Measurements from ENCODE around the gene CYTL1. TPM values are rescaled to one million over a fixed set of nuclear protein-coding genes. Genes with fewer than 3 reads are reported as not detected.
"Not testable (repeated sequence)": the region's sequence is repeated elsewhere in the genome, so short reads cannot be mapped to it uniquely, and the experiment has no call there.

CYTL1 gene
- total RNA-seq, 1 experiment from 2014 or later = 3.2 TPM

GRCh38 chr4:5003372-5003857, 15.8 kb downstream of the CYTL1 start:
- Mint-ChIP-seq H3K36me3 (no peaks in the 10 kb centered on the region), H3K4me3 (no peak overlapping the region), H3K9me3 (no peaks in the 10 kb centered on the region), H3K27ac (no peak overlapping the region), H3K27me3 (ENCODE audit: low read depth) (peaks cover 12% of the 10 kb centered on the region), H3K4me1 (no peaks in the 10 kb centered on the region)
- POLR2A ChIA-PET = no interaction called here
- ATAC-seq (no peak), DNase-seq (ENCODE audit: low spot score) (no peak)
- TF ChIP-seq ELF4 (CRISPR knock-in tag; IDR thresholded peaks at IDR 0.05; ENCODE audit: low read depth) (no peak), NFE2L1 (CRISPR knock-in tag; IDR thresholded peaks at IDR 0.05) (no peak)
- TF ChIP-seq, protein P1, sequence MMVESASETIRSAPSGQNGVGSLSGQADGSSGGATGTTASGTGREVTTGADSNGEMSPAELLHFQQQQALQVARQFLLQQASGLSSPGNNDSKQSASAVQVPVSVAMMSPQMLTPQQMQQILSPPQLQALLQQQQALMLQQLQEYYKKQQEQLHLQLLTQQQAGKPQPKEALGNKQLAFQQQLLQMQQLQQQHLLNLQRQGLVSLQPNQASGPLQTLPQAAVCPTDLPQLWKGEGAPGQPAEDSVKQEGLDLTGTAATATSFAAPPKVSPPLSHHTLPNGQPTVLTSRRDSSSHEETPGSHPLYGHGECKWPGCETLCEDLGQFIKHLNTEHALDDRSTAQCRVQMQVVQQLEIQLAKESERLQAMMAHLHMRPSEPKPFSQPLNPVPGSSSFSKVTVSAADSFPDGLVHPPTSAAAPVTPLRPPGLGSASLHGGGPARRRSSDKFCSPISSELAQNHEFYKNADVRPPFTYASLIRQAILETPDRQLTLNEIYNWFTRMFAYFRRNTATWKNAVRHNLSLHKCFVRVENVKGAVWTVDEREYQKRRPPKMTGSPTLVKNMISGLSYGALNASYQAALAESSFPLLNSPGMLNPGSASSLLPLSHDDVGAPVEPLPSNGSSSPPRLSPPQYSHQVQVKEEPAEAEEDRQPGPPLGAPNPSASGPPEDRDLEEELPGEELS (CRISPR knock-in tag; IDR thresholded peaks at IDR 0.05) = no peak
- CTCF ChIA-PET = no interaction called here

- CTCF ChIA-PET; H3K27ac Mint-ChIP-seq; DNase-seq (ENCODE audit: low spot score); H3K4me3 Mint-ChIP-seq; POLR2A ChIA-PET; H3K36me3 Mint-ChIP-seq; H3K4me1 Mint-ChIP-seq; ATAC-seq; H3K9me3 Mint-ChIP-seq: not testable (repeated sequence)
- peaks cover 12% of the 10 kb centered on the region for H3K27me3 Mint-ChIP-seq (ENCODE audit: low read depth)
These were observed 17.6 kb downstream of the CYTL1 start for GRCh38 chr4:5001641-5002040.

GRCh38 chr4:4996935-4997334, 22.3 kb downstream of the CYTL1 start:
- H3K9me3 Mint-ChIP-seq; POLR2A ChIA-PET; DNase-seq (ENCODE audit: low spot score); H3K27ac Mint-ChIP-seq; H3K36me3 Mint-ChIP-seq; ATAC-seq; H3K4me3 Mint-ChIP-seq; CTCF ChIA-PET: not testable (repeated sequence)
- Mint-ChIP-seq H3K4me1 (peaks cover 16% of the 10 kb centered on the region), H3K27me3 (ENCODE audit: low read depth) (peaks cover 20% of the 10 kb centered on the region)

GRCh38 chr4:4995908-4996265, 23.4 kb downstream of the CYTL1 start:
- ChIA-PET CTCF (interaction anchor here (0.9 kb wide), 1 partner anchor 10 kb away, joined by 3 read pairs; no protein-coding TSS in a partner anchor), POLR2A (no interaction called here)
- Mint-ChIP-seq H3K4me1 (peaks cover 16% of the 10 kb centered on the region), H3K36me3 (no peaks in the 10 kb centered on the region), H3K4me3 (no peak overlapping the region), H3K27ac (no peak overlapping the region), H3K9me3 (no peaks in the 10 kb centered on the region), H3K27me3 (ENCODE audit: low read depth) (peaks cover 20% of the 10 kb centered on the region)
- ATAC-seq (no peak), DNase-seq (ENCODE audit: low spot score) (no peak)
- TF ChIP-seq NFE2L1 (CRISPR knock-in tag; IDR thresholded peaks at IDR 0.05) = no peak
- TF ChIP-seq RELA (CRISPR knock-in tag; IDR thresholded peaks at IDR 0.05; ENCODE audit: borderline replicate concordance) = no peak
- TF ChIP-seq, protein P2, sequence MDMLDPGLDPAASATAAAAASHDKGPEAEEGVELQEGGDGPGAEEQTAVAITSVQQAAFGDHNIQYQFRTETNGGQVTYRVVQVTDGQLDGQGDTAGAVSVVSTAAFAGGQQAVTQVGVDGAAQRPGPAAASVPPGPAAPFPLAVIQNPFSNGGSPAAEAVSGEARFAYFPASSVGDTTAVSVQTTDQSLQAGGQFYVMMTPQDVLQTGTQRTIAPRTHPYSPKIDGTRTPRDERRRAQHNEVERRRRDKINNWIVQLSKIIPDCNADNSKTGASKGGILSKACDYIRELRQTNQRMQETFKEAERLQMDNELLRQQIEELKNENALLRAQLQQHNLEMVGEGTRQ (CRISPR knock-in tag; IDR thresholded peaks at IDR 0.05) = no peak
- TF ChIP-seq, protein P3, sequence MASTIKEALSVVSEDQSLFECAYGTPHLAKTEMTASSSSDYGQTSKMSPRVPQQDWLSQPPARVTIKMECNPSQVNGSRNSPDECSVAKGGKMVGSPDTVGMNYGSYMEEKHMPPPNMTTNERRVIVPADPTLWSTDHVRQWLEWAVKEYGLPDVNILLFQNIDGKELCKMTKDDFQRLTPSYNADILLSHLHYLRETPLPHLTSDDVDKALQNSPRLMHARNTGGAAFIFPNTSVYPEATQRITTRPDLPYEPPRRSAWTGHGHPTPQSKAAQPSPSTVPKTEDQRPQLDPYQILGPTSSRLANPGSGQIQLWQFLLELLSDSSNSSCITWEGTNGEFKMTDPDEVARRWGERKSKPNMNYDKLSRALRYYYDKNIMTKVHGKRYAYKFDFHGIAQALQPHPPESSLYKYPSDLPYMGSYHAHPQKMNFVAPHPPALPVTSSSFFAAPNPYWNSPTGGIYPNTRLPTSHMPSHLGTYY (CRISPR knock-in tag; IDR thresholded peaks at IDR 0.05) = no peak
- no peak for TF ChIP-seq FOXJ3 (CRISPR knock-in tag; IDR thresholded peaks at IDR 0.05; ENCODE audit: borderline replicate concordance)
- no peak for TF ChIP-seq NFYB (CRISPR knock-in tag; conservative IDR thresholded peaks at IDR 0.05; ENCODE audit: low read depth)
- no peak for TF ChIP-seq OVOL2 (CRISPR knock-in tag; IDR thresholded peaks at IDR 0.05; ENCODE audit: borderline replicate concordance)
- TF ChIP-seq, protein P4, sequence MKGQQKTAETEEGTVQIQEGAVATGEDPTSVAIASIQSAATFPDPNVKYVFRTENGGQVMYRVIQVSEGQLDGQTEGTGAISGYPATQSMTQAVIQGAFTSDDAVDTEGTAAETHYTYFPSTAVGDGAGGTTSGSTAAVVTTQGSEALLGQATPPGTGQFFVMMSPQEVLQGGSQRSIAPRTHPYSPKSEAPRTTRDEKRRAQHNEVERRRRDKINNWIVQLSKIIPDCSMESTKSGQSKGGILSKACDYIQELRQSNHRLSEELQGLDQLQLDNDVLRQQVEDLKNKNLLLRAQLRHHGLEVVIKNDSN (CRISPR knock-in tag; IDR thresholded peaks at IDR 0.05) = no peak
- TF ChIP-seq JUN (CRISPR knock-in tag; IDR thresholded peaks at IDR 0.05) = no peak
- TF ChIP-seq, protein P1 (CRISPR knock-in tag; IDR thresholded peaks at IDR 0.05) = no peak
- no peak for TF ChIP-seq MLX (CRISPR knock-in tag; IDR thresholded peaks at IDR 0.05)
- TF ChIP-seq MXD4 (CRISPR knock-in tag; IDR thresholded peaks at IDR 0.05; ENCODE audit: borderline replicate concordance) = no peak
- TF ChIP-seq, protein P5, sequence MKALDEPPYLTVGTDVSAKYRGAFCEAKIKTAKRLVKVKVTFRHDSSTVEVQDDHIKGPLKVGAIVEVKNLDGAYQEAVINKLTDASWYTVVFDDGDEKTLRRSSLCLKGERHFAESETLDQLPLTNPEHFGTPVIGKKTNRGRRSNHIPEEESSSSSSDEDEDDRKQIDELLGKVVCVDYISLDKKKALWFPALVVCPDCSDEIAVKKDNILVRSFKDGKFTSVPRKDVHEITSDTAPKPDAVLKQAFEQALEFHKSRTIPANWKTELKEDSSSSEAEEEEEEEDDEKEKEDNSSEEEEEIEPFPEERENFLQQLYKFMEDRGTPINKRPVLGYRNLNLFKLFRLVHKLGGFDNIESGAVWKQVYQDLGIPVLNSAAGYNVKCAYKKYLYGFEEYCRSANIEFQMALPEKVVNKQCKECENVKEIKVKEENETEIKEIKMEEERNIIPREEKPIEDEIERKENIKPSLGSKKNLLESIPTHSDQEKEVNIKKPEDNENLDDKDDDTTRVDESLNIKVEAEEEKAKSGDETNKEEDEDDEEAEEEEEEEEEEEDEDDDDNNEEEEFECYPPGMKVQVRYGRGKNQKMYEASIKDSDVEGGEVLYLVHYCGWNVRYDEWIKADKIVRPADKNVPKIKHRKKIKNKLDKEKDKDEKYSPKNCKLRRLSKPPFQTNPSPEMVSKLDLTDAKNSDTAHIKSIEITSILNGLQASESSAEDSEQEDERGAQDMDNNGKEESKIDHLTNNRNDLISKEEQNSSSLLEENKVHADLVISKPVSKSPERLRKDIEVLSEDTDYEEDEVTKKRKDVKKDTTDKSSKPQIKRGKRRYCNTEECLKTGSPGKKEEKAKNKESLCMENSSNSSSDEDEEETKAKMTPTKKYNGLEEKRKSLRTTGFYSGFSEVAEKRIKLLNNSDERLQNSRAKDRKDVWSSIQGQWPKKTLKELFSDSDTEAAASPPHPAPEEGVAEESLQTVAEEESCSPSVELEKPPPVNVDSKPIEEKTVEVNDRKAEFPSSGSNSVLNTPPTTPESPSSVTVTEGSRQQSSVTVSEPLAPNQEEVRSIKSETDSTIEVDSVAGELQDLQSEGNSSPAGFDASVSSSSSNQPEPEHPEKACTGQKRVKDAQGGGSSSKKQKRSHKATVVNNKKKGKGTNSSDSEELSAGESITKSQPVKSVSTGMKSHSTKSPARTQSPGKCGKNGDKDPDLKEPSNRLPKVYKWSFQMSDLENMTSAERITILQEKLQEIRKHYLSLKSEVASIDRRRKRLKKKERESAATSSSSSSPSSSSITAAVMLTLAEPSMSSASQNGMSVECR (CRISPR knock-in tag; IDR thresholded peaks at IDR 0.05; ENCODE audit: borderline replicate concordance) = no peak
- TF ChIP-seq GTF2I (CRISPR knock-in tag; conservative IDR thresholded peaks at IDR 0.05) = no peak
- TF ChIP-seq PRRX2 (CRISPR knock-in tag; IDR thresholded peaks at IDR 0.05) = no peak

All from WTC11 (cell line).